Thyroid gland (tissue), 4 donors: ENCODE results near the gene SLC30A1. TPM values are rescaled to one million over a fixed set of nuclear protein-coding genes. Genes with fewer than 3 reads are reported as not detected.

ENCODE experiments used
- DNase-seq, 2 donors: peaks; one replicate each; pipeline ENCODE4 v3.0.0-alpha.2; 2019
- H3K27ac ChIP-seq, 3 donors: fragments of 200-600 bp; sonication (generic); 1 replicate in 2 of 3; 2 replicates in 1 of 3; pipeline ENCODE4 v1.5.1; 2016 to 2019; ENCODE audit warnings: mild to moderate bottlenecking in 1 of 3, moderate library complexity in 1 of 3
- H3K27me3 ChIP-seq: fragments of 200-600 bp; sonication (generic); one replicate; pipeline ENCODE4 v1.5.1; 2019
- H3K36me3 ChIP-seq, 2 donors: fragments of 200-600 bp; sonication (generic); one replicate each; pipeline ENCODE4 v1.5.1; 2016 to 2019
- H3K4me1 ChIP-seq, 2 donors: fragments of 200-600 bp; sonication (generic); one replicate each; pipeline ENCODE4 v1.5.1; 2017 to 2019
- H3K4me3 ChIP-seq, 3 donors: fragments of 200-600 bp; sonication (generic); replicated peaks in 1 of 3; 1 replicate in 2 of 3; 2 replicates in 1 of 3; pipeline ENCODE4 v1.5.1; 2016; ENCODE audit warnings: mild to moderate bottlenecking in 1 of 3
- H3K9me3 ChIP-seq: fragments of 200-600 bp; sonication (generic); one replicate; pipeline ENCODE4 v1.5.1; 2017
- CTCF ChIP-seq, 6 experiments: fragments of 200-600 bp in 3 of 6; fragments of 450-650 bp in 3 of 6; sonication (generic) in 3 of 6; IDR thresholded peaks; one replicate each; pipeline ENCODE4 v1.5.1; 2016 to 2019; ENCODE audit warnings: antibody characterized with exemption in 6 of 6, mild to moderate bottlenecking in 2 of 6, inconsistent platforms in 1 of 6, moderate library complexity in 1 of 6
- POLR2A ChIP-seq, 2 donors: fragments of 450-650 bp; IDR thresholded peaks; one replicate each; pipeline ENCODE4 v1.6.1; 2017; ENCODE audit warnings: antibody characterized with exemption in 2 of 2, mild to moderate bottlenecking in 2 of 2, moderate library complexity in 1 of 2
- WGBS, 2 donors: methylation state at CpG; one replicate each; pipeline ENCODE4 v1.1.5; 2017; 5-methylcytosine and 5-hydroxymethylcytosine counted together
- intact Hi-C: fragments of 100-400 bp; cut with DNase I; formaldehyde crosslinking; loops from one replicate; pipeline ENCODE4 v1.15.1; 2023
- total RNA-seq, 4 donors: library from RNA; depleted of rRNA; stranded (reverse); fragments of >200 nt; gene quantifications; one replicate each; pipeline ENCODE4 v1.2.3, GENCODE V29; 2016

The SLC30A1 gene
- total RNA-seq, 4 donors from 2014 or later: 22.7 to 36.0 (median 32.4) TPM

DNA sequence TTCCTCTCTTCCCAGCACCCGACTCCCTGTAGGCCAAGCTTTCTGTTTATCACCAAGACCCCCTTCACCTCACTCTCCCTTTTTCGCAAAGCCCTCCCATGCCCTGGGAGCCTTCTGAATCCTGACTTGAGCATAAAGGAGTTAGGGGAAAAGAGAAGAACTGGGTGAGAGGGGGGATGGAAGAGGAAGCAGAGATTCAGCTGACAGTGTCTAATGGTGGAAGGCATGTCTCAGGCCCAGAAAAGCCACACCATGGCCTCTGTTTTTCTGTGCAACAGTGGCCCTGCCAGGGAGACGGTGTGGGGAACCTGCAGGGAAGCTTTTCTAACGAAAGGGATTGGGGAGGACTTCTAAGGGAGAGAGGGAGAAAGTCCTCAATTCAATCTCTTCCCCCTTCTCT lies 32.9 kb upstream of the SLC30A1 start:
- H3K27me3 ChIP-seq: no peaks in the 10 kb centered on the region
- WGBS, 2 donors: 93 to 94% methylated on average over 4 of the region's 4 CpGs
- TF ChIP-seq POLR2A (IDR thresholded peaks at IDR 0.05) (no peak), CTCF (IDR thresholded peaks at IDR 0.05) (no peak)
- intact Hi-C loops: no loop called here
- peaks cover 13 to 18% of the 10 kb centered on the region in 2 donors for H3K4me1 ChIP-seq
- no peak for DNase-seq
- no peak overlapping the region for H3K4me3 ChIP-seq
- no peaks in the 10 kb centered on the region for H3K9me3 ChIP-seq
- H3K27ac ChIP-seq: peak overlapping the region in 2 of 3 donors; percentile 14 to 44
- H3K36me3 ChIP-seq: no peaks in the 10 kb centered on the region

- no peak overlapping the region for H3K4me3 ChIP-seq
- 36 to 45% methylated on average over 7 to 8 of the region's 9 CpGs for WGBS, 2 donors
- H3K9me3 ChIP-seq: no peaks in the 10 kb centered on the region
- H3K4me1 ChIP-seq: peaks cover 13 to 18% of the 10 kb centered on the region in 2 donors
- H3K27ac ChIP-seq: peak overlapping the region in 2 of 3 donors; percentile 14 to 44
- H3K27me3 ChIP-seq: no peaks in the 10 kb centered on the region
- TF ChIP-seq CTCF (IDR thresholded peaks at IDR 0.05) (no peak), POLR2A (IDR thresholded peaks at IDR 0.05) (peak in 1 of 2 donors; percentile 16)
- DNase-seq: peak; percentile 51 to 65
- H3K36me3 ChIP-seq: no peaks in the 10 kb centered on the region
- intact Hi-C loops: no loop called here
Observed at GRCh38 chr1:211610779-211611556, 32.0 kb upstream of the SLC30A1 start.

- Histone ChIP-seq H3K4me1 (peaks cover 13 to 18% of the 10 kb centered on the region in 2 donors), H3K36me3 (no peaks in the 10 kb centered on the region), H3K9me3 (no peaks in the 10 kb centered on the region), H3K27me3 (no peaks in the 10 kb centered on the region), H3K4me3 (no peak overlapping the region), H3K27ac (no peak overlapping the region)
- 74 to 77% methylated on average over 9 to 10 of the region's 10 CpGs for WGBS, 2 donors
- intact Hi-C loops: no loop called here
- TF ChIP-seq POLR2A (IDR thresholded peaks at IDR 0.05) (no peak), CTCF (IDR thresholded peaks at IDR 0.05) (no peak)
- no peak for DNase-seq
Observed at GRCh38 chr1:211609120-211610024, 30.4 kb upstream of the SLC30A1 start.

GRCh38 chr1:211607754-211608473 lies 29.0 kb upstream of the SLC30A1 start:
- H3K4me1 ChIP-seq: peaks cover 10 to 11% of the 10 kb centered on the region in 2 donors
- no peaks in the 10 kb centered on the region for H3K27me3 ChIP-seq
- 94 to 95% methylated on average over 6 of the region's 6 CpGs for WGBS, 2 donors
- H3K9me3 ChIP-seq: no peaks in the 10 kb centered on the region
- H3K4me3 ChIP-seq: no peak overlapping the region
- TF ChIP-seq CTCF (IDR thresholded peaks at IDR 0.05) (no peak), POLR2A (IDR thresholded peaks at IDR 0.05) (no peak)
- no peak for DNase-seq
- no peaks in the 10 kb centered on the region for H3K36me3 ChIP-seq
- intact Hi-C loops: no loop called here
- H3K27ac ChIP-seq: no peak overlapping the region
